KMS-11 (cell line): ENCODE measurements around the gene DYNLL2.

Source experiments
- H2AFZ ChIP-seq: fragments of 200-600 bp; sonication (generic); 2 replicates; pipeline ENCODE4 v1.6.1; 2016; ENCODE audit warnings: antibody characterized with exemption, mixed run types, low read depth
- H3K27ac ChIP-seq: fragments of 200-600 bp; sonication (generic); 2 replicates; pipeline ENCODE4 v1.6.1; 2016; ENCODE audit warnings: mild to moderate bottlenecking, mixed run types
- H3K27me3 ChIP-seq: fragments of 200-600 bp; sonication (generic); 2 replicates; pipeline ENCODE4 v1.6.1; 2017; ENCODE audit warnings: mild to moderate bottlenecking, low read depth, mixed run types, moderate library complexity; ENCODE audit not compliant: insufficient read depth
- H3K36me3 ChIP-seq: fragments of 200-600 bp; sonication (generic); 2 replicates; pipeline ENCODE4 v1.6.1; 2017; ENCODE audit warnings: mild to moderate bottlenecking, mixed run types; ENCODE audit not compliant: insufficient read depth
- H3K4me1 ChIP-seq: fragments of 200-600 bp; sonication (generic); 2 replicates; pipeline ENCODE4 v1.6.1; 2016; ENCODE audit warnings: mild to moderate bottlenecking, low read depth, mixed run types; ENCODE audit not compliant: poor library complexity, severe bottlenecking
- H3K4me2 ChIP-seq: fragments of 200-600 bp; sonication (generic); 2 replicates; pipeline ENCODE4 v1.7.0; 2016; ENCODE audit warnings: mild to moderate bottlenecking, mixed run types
- H3K4me3 ChIP-seq: fragments of 200-600 bp; sonication (generic); IDR thresholded peaks from 2 replicates; pipeline ENCODE4 v1.6.1; 2017; ENCODE audit warnings: low read depth, low read length, mixed read lengths; ENCODE audit not compliant: insufficient read depth
- H3K79me2 ChIP-seq: fragments of 200-600 bp; sonication (generic); 2 replicates; pipeline ENCODE4 v1.6.1; 2016; ENCODE audit warnings: low read depth, mixed run types; ENCODE audit not compliant: insufficient read depth
- H3K9ac ChIP-seq: fragments of 200-600 bp; sonication (generic); 2 replicates; pipeline ENCODE4 v1.6.1; 2016; ENCODE audit warnings: mild to moderate bottlenecking, mixed run types
- H4K20me1 ChIP-seq: fragments of 200-600 bp; sonication (generic); 2 replicates; pipeline ENCODE4 v1.6.1; 2016; ENCODE audit warnings: mild to moderate bottlenecking, mixed run types; ENCODE audit not compliant: insufficient read depth
- CTCF ChIP-seq: fragments of 200-600 bp; sonication (generic); conservative IDR thresholded peaks from 2 replicates; pipeline ENCODE4 v1.6.1; 2017; ENCODE audit warnings: low read depth, mild to moderate bottlenecking, antibody characterized with exemption, low read length, moderate library complexity, mixed read lengths

The DYNLL2 gene

GRCh38 chr17:58092101-58092796, 9.0 kb downstream of the DYNLL2 start:
- H3K36me3 ChIP-seq, result no peaks in the 10 kb centered on the region; the same call in 1 of the 2 replicates
- no peak overlapping the region for H3K9ac ChIP-seq
- no peak for TF ChIP-seq CTCF
- H3K79me2 ChIP-seq, result peaks cover 14% of the 10 kb centered on the region; the same call in 1 of the 2 replicates
- H2AFZ ChIP-seq, result no peak overlapping the region
- no peak overlapping the region for H3K27ac ChIP-seq
- no peak overlapping the region for H3K4me3 ChIP-seq
- no peak overlapping the region for H3K4me2 ChIP-seq
- no peaks in the 10 kb centered on the region for H3K27me3 ChIP-seq
- H3K4me1 ChIP-seq, result no peaks in the 10 kb centered on the region
- H4K20me1 ChIP-seq, result peaks cover 14% of the 10 kb centered on the region; the same call in 1 of the 2 replicates

- no peak overlapping the region for H3K4me2 ChIP-seq
- no peaks in the 10 kb centered on the region for H3K27me3 ChIP-seq
- no peak overlapping the region for H3K9ac ChIP-seq
- H4K20me1 ChIP-seq, result peaks cover 12% of the 10 kb centered on the region; the same call in 1 of the 2 replicates
- H3K27ac ChIP-seq, result no peak overlapping the region
- TF ChIP-seq CTCF, result no peak
- no peak overlapping the region for H2AFZ ChIP-seq
- no peak overlapping the region for H3K4me3 ChIP-seq
- H3K4me1 ChIP-seq, result no peaks in the 10 kb centered on the region
- no peaks in the 10 kb centered on the region; the same call in 1 of the 2 replicates for H3K36me3 ChIP-seq
- H3K79me2 ChIP-seq, result peaks cover 8% of the 10 kb centered on the region; the same call in 1 of the 2 replicates
Observed at GRCh38 chr17:58092797-58093385, 9.7 kb downstream of the DYNLL2 start.

- no peaks in the 10 kb centered on the region; the same call in 1 of the 2 replicates for H3K36me3 ChIP-seq
- no peaks in the 10 kb centered on the region for H3K4me1 ChIP-seq
- H4K20me1 ChIP-seq, result peaks cover 5% of the 10 kb centered on the region; the same call in 1 of the 2 replicates
- H3K4me3 ChIP-seq, result no peak overlapping the region
- no peak overlapping the region for H2AFZ ChIP-seq
- no peak overlapping the region for H3K9ac ChIP-seq
- no peaks in the 10 kb centered on the region for H3K27me3 ChIP-seq
- H3K4me2 ChIP-seq, result no peak overlapping the region
- no peak overlapping the region for H3K27ac ChIP-seq
- H3K79me2 ChIP-seq, result no peaks in the 10 kb centered on the region; the same call in 1 of the 2 replicates
- TF ChIP-seq CTCF, result no peak
Observed at GRCh38 chr17:58094118-58094517, 10.9 kb downstream of the DYNLL2 start.

GRCh38 chr17:58096892-58097291, 13.7 kb downstream of the DYNLL2 start:
- Histone ChIP-seq H3K27ac (no peak overlapping the region), H3K4me3 (no peak overlapping the region), H3K4me1 (no peaks in the 10 kb centered on the region), H3K9ac (no peak overlapping the region), H4K20me1 (no peaks in the 10 kb centered on the region), H3K36me3 (no peaks in the 10 kb centered on the region), H2AFZ (no peak overlapping the region), H3K4me2 (no peak overlapping the region), H3K27me3 (no peaks in the 10 kb centered on the region), H3K79me2 (no peaks in the 10 kb centered on the region)
- no peak for TF ChIP-seq CTCF
